ENCODE data around the gene UBQLN3.

The UBQLN3 gene

DNA sequence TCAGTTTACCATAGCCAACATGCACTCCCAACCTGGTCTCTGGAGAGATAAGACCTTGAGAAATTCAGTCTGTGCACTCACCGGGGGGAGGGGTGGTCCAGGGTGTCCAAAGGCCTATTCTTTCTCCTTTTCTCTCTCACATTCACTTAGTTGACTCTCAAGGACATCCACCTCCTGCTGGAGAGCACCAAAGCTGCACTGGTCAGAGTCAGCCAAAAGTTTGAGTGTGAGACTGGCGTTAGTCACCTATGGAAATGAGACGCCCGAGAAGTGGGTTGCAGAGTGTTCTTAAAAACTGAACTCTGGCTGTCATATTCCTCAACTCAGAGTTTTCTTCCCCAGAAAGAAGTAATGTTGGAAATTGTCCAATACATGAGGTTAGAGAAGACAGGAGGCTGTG is 11.8 kb upstream of the UBQLN3 start:
- H3K4me3 ChIP-seq (replicated peaks; ENCODE audit: insufficient read depth, low read length) = no peak overlapping the region
- no peak for DNase-seq (ENCODE audit: low read depth in 1 of 2, low spot score in 1 of 2)
- no peaks in the 10 kb centered on the region for H3K27me3 ChIP-seq (ENCODE audit: insufficient read depth, poor library complexity, severe bottlenecking)
- H3K27ac ChIP-seq (replicated peaks) = no peak overlapping the region
- TF ChIP-seq, protein P1, sequence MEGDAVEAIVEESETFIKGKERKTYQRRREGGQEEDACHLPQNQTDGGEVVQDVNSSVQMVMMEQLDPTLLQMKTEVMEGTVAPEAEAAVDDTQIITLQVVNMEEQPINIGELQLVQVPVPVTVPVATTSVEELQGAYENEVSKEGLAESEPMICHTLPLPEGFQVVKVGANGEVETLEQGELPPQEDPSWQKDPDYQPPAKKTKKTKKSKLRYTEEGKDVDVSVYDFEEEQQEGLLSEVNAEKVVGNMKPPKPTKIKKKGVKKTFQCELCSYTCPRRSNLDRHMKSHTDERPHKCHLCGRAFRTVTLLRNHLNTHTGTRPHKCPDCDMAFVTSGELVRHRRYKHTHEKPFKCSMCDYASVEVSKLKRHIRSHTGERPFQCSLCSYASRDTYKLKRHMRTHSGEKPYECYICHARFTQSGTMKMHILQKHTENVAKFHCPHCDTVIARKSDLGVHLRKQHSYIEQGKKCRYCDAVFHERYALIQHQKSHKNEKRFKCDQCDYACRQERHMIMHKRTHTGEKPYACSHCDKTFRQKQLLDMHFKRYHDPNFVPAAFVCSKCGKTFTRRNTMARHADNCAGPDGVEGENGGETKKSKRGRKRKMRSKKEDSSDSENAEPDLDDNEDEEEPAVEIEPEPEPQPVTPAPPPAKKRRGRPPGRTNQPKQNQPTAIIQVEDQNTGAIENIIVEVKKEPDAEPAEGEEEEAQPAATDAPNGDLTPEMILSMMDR (IDR thresholded peaks at IDR 0.05; ENCODE audit: insufficient read depth, low read length) = no peak
- no peak for TF ChIP-seq GABPA (IDR thresholded peaks at IDR 0.05; ENCODE audit: low read depth)
- no peak for TF ChIP-seq SPI1 (IDR thresholded peaks at IDR 0.05; ENCODE audit: borderline replicate concordance, low read depth)
- TF ChIP-seq, protein P2, sequence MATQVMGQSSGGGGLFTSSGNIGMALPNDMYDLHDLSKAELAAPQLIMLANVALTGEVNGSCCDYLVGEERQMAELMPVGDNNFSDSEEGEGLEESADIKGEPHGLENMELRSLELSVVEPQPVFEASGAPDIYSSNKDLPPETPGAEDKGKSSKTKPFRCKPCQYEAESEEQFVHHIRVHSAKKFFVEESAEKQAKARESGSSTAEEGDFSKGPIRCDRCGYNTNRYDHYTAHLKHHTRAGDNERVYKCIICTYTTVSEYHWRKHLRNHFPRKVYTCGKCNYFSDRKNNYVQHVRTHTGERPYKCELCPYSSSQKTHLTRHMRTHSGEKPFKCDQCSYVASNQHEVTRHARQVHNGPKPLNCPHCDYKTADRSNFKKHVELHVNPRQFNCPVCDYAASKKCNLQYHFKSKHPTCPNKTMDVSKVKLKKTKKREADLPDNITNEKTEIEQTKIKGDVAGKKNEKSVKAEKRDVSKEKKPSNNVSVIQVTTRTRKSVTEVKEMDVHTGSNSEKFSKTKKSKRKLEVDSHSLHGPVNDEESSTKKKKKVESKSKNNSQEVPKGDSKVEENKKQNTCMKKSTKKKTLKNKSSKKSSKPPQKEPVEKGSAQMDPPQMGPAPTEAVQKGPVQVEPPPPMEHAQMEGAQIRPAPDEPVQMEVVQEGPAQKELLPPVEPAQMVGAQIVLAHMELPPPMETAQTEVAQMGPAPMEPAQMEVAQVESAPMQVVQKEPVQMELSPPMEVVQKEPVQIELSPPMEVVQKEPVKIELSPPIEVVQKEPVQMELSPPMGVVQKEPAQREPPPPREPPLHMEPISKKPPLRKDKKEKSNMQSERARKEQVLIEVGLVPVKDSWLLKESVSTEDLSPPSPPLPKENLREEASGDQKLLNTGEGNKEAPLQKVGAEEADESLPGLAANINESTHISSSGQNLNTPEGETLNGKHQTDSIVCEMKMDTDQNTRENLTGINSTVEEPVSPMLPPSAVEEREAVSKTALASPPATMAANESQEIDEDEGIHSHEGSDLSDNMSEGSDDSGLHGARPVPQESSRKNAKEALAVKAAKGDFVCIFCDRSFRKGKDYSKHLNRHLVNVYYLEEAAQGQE (IDR thresholded peaks at IDR 0.05; ENCODE audit: insufficient replicate concordance, low read depth) = no peak
- TF ChIP-seq POLR2AphosphoS5 (IDR thresholded peaks at IDR 0.05; ENCODE audit: low read depth) = no peak

DNA sequence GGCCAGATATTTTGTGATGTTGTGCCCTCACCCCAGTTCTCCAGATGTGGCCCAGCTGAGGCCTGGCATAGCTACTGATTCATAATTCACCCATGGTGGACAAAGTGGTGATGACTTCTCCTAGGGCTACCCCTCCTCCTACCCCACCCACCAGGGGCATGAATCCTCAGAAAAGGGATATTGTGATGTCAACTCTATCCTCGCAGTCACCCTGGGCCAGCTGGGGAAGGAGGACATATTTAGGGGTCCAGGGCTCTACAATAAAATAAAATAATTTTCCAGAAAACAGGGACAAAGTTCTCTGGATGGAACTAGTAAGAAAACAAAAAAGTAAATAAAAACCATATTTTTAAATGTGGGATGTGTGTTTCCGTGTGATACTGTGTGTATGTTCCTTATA is 6.8 kb upstream of the UBQLN3 start, which contains the start of gene UBQLNL:
TSS of gene UBQLNL (minus strand) at position 101 of the 400 bp plus-strand sequence. CDS start 258 bp downstream, outside the sequence.
- no peak for DNase-seq (ENCODE audit: low read depth in 1 of 2, low spot score in 1 of 2)
- TF ChIP-seq POLR2AphosphoS5 (IDR thresholded peaks at IDR 0.05; ENCODE audit: low read depth) = no peak
- TF ChIP-seq, protein P1 (IDR thresholded peaks at IDR 0.05; ENCODE audit: insufficient read depth, low read length) = no peak
- TF ChIP-seq, protein P2 (IDR thresholded peaks at IDR 0.05; ENCODE audit: insufficient replicate concordance, low read depth) = no peak
- no peak for TF ChIP-seq SPI1 (IDR thresholded peaks at IDR 0.05; ENCODE audit: borderline replicate concordance, low read depth)
- no peak for TF ChIP-seq GABPA (IDR thresholded peaks at IDR 0.05; ENCODE audit: low read depth)
- no peak within 1 kb of the TSS for H3K27ac ChIP-seq (replicated peaks)

DNA sequence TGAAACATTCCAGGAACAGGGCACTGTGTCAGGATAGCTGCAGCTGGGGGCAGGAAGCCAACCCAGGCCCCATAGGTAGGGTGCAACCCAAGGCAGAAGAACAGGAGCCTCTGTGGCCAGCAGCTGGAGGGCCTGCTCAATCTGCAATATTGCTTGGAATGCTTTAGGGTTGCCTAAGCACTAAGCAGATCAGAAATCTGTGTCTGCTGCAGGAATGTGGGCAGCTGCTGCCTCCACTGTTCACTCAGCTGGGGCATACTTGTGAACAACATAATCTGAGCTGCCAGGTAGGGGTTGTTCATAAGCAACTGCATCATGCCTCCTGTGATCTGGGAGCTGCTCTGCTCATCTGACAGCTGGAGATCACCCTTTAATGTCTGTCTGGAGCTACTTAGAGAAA is 5.1 kb upstream of the UBQLN3 start:
- no peak overlapping the region for H3K4me3 ChIP-seq (replicated peaks; ENCODE audit: insufficient read depth, low read length)
- DNase-seq (ENCODE audit: low read depth in 1 of 2, low spot score in 1 of 2) = no peak
- peaks cover 7% of the 10 kb centered on the region for H3K27me3 ChIP-seq (ENCODE audit: insufficient read depth, poor library complexity, severe bottlenecking)
- TF ChIP-seq SPI1 (IDR thresholded peaks at IDR 0.05; ENCODE audit: borderline replicate concordance, low read depth) (no peak), GABPA (IDR thresholded peaks at IDR 0.05; ENCODE audit: low read depth) (no peak), POLR2AphosphoS5 (IDR thresholded peaks at IDR 0.05; ENCODE audit: low read depth) (no peak)
- TF ChIP-seq, protein P2 (IDR thresholded peaks at IDR 0.05; ENCODE audit: insufficient replicate concordance, low read depth) = no peak
- TF ChIP-seq, protein P1 (IDR thresholded peaks at IDR 0.05; ENCODE audit: insufficient read depth, low read length) = no peak
- no peak overlapping the region for H3K27ac ChIP-seq (replicated peaks)

More for the DNA sequence above, 6.8 kb upstream of the UBQLN3 start, which contains the start of gene UBQLNL:
- no peak within 1 kb of the TSS for H3K4me3 ChIP-seq (replicated peaks; ENCODE audit: insufficient read depth, low read length)
- peaks cover 4% of the 10 kb centered on the region for H3K27me3 ChIP-seq (ENCODE audit: insufficient read depth, poor library complexity, severe bottlenecking)
